HL-60 (cell line): ENCODE results near the gene PPP1R16B.
A peak's percentile ranks its signal among the peaks of the same experiment; 100 is the strongest.
"Not testable (repeated sequence)": the region's sequence is repeated elsewhere in the genome, so short reads cannot be mapped to it uniquely, and the experiment has no call there.

Experiments
- DNase-seq, 2 experiments: peaks; one replicate each; pipeline ENCODE4 v3.0.0-alpha.2; 2010 to 2020; ENCODE audit warnings: low read depth in 1 of 2, low spot score in 1 of 2
- H3K27ac ChIP-seq: fragments of 250-450 bp; sonication (Bioruptor Pico); replicated peaks from 2 replicates; pipeline ENCODE4 v1.5.1; 2020; ENCODE audit warnings: mild to moderate bottlenecking, moderate library complexity
- H3K27me3 ChIP-seq: fragments of 250-450 bp; sonication (Bioruptor Pico); 2 replicates; pipeline ENCODE4 v1.5.1; 2021; ENCODE audit warnings: mild to moderate bottlenecking, moderate library complexity; ENCODE audit not compliant: insufficient read depth, poor library complexity, severe bottlenecking
- H3K4me3 ChIP-seq: replicated peaks from 2 replicates; pipeline ENCODE4 v1.5.1; 2011; ENCODE audit warnings: mild to moderate bottlenecking, control low read depth, low read length; ENCODE audit not compliant: insufficient read depth
- CTCF ChIP-seq: IDR thresholded peaks from one replicate; pipeline ENCODE4 v1.5.1; 2011; ENCODE audit warnings: low read length, control low read depth, inconsistent platforms; ENCODE audit not compliant: insufficient read depth
- GABPA ChIP-seq: IDR thresholded peaks from 2 replicates; pipeline ENCODE4 v1.6.1; 2012; ENCODE audit warnings: low read depth
- POLR2AphosphoS5 ChIP-seq: IDR thresholded peaks from 2 replicates; pipeline ENCODE4 v1.6.1; 2012; ENCODE audit warnings: low read depth
- REST ChIP-seq: IDR thresholded peaks from 2 replicates; pipeline ENCODE4 v1.6.1; 2012; ENCODE audit warnings: low read depth; ENCODE audit not compliant: insufficient replicate concordance
- SPI1 ChIP-seq: IDR thresholded peaks from 2 replicates; pipeline ENCODE4 v1.6.1; 2012; ENCODE audit warnings: low read depth, mild to moderate bottlenecking, borderline replicate concordance

Gene PPP1R16B

GRCh38 chr20:38859070-38859690 is 53.7 kb downstream of the PPP1R16B start:
- H3K27me3 ChIP-seq = no peaks in the 10 kb centered on the region
- TF ChIP-seq CTCF = no peak
- TF ChIP-seq REST = no peak
- no peak for TF ChIP-seq POLR2AphosphoS5
- TF ChIP-seq SPI1 = peak; percentile 71
- no peak overlapping the region; the same call in 1 of the 2 replicates for H3K27ac ChIP-seq
- H3K4me3 ChIP-seq = no peak overlapping the region
- peak; percentile 61 to 74 for DNase-seq

GRCh38 chr20:38859857-38860256 is 54.4 kb downstream of the PPP1R16B start:
- H3K27me3 ChIP-seq, H3K27ac ChIP-seq, H3K4me3 ChIP-seq, DNase-seq: not testable (repeated sequence)

- no peak for TF ChIP-seq SPI1
- TF ChIP-seq GABPA = no peak
- no peak for TF ChIP-seq CTCF
- TF ChIP-seq POLR2AphosphoS5 = no peak
- no peak for TF ChIP-seq REST
- Histone ChIP-seq H3K27me3 (no peaks in the 10 kb centered on the region), H3K27ac (no peak overlapping the region), H3K4me3 (no peak overlapping the region)
- DNase-seq = no peak
Observed at GRCh38 chr20:38861071-38861401, 55.5 kb downstream of the PPP1R16B start.

- TF ChIP-seq REST (no peak), CTCF (no peak), GABPA (no peak), POLR2AphosphoS5 (no peak), SPI1 (no peak)
- no peak overlapping the region for H3K27ac ChIP-seq
Observed at GRCh38 chr20:38862226-38862625, 56.7 kb downstream of the PPP1R16B start.

More at GRCh38 chr20:38862226-38862625, 56.7 kb downstream of the PPP1R16B start:
- DNase-seq = no peak
- no peaks in the 10 kb centered on the region for H3K27me3 ChIP-seq
- H3K4me3 ChIP-seq = no peak overlapping the region
